DMS114 treated with DMSO at 0.1 percent for 48 hours (cell line): ENCODE measurements around the gene TSPAN17.
A peak's percentile ranks its signal among the peaks of the same experiment; 100 is the strongest.

Experiments
- DNase-seq: peaks from one replicate; lab custom pipeline; 2025; ENCODE audit not compliant: unreplicated experiment; lab: John Stamatoyannopoulos, UW

The TSPAN17 gene

GRCh38 chr5:176658817-176659511, 11.7 kb downstream of the TSPAN17 start:
- no peak for DNase-seq

- no peak for DNase-seq
Measured at GRCh38 chr5:176659512-176659839, 12.2 kb downstream of the TSPAN17 start.

- no peak for DNase-seq
Measured at GRCh38 chr5:176659860-176660461, 12.7 kb downstream of the TSPAN17 start.

- DNase-seq = no peak
Measured at GRCh38 chr5:176660530-176660859, 13.2 kb downstream of the TSPAN17 start.

DNA sequence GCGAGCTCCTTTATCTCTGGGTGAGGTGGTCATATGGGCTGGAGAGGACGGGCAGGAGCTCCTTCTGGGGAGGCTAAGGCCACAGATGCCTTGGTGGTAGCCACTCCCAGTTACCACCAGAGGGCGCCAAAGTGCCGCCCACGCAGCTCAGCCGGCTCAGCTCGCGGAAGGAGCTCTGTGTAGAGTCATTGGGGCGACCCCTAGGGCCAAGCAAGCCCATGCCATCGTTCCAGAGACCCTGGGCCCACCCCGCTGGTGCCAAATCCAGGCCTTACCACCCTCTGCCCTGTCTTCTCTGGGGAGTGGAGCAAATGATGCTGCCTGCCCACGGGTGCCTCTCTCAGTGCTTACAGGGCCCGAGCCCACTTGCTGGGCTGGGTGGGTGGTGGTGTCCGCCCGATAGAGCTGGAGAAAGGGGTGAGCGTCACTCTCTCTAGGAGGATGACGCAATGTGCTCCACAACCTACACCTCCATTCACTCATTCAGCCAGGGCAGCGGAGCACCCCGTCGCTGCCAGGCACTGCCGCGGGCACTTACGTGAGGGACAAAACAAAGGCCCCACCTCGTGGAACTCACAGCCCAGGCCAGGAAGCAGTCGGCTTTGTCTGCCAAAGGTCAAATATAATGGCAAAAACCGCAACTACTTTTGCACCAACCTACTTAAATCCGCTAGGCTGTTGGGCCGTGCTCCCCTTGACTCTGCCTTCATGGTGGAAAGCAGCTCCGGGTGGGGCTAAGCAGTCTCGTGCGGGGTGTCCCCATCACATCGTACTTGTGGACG, 13.8 kb downstream of the TSPAN17 start:
- peak; percentile 66 for DNase-seq

- no peak for DNase-seq
Measured at GRCh38 chr5:176661676-176662075, 14.4 kb downstream of the TSPAN17 start.

GRCh38 chr5:176662371-176663333, 15.4 kb downstream of the TSPAN17 start:
- DNase-seq = no peak

GRCh38 chr5:176663566-176663965, 16.3 kb downstream of the TSPAN17 start:
- no peak for DNase-seq

DNA sequence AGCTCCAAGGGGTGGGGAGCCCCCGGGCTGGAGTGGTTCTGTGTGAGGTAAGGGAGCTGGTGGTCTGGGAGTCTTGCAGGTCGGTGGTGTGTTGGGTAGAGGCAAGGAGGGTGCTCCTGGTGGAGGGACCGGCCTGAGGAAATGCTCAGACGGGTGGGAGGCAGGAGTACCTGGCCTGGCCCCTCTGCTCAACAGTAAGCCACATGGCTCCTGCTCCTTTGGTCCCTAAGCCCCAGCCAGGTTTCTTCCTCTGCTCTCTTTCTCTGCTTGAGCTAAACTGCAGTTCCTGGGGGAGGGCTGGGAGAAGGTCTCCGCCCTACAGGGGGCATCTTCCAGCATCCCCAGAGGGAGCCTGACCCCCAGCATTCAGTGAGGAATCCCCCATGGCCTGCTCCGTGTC, 17.2 kb downstream of the TSPAN17 start:
- no peak for DNase-seq

- no peak for DNase-seq
Measured at GRCh38 chr5:176664886-176665285, 17.6 kb downstream of the TSPAN17 start.

DNA sequence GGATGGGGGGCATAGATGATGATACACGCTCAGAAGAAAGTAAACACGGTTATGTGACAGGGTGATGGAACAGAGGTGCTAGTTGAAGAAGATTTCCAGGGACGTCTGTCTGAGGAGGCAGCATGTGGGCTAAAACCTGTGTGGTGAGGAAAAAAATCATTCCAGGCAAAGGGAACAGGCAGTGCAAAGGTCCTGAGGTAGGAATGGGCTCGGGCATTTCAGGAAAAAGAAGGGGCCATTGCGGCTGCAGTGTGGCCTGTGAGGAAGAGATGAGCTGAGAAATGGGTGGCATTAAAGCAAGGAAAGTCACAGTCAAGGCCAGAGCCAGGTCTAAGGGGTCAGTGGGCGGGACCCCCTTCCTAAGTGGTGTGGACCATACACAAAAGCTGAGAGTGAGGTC, 18.2 kb downstream of the TSPAN17 start:
- no peak for DNase-seq

GRCh38 chr5:176667637-176668036, 20.4 kb downstream of the TSPAN17 start:
- no peak for DNase-seq

DNA sequence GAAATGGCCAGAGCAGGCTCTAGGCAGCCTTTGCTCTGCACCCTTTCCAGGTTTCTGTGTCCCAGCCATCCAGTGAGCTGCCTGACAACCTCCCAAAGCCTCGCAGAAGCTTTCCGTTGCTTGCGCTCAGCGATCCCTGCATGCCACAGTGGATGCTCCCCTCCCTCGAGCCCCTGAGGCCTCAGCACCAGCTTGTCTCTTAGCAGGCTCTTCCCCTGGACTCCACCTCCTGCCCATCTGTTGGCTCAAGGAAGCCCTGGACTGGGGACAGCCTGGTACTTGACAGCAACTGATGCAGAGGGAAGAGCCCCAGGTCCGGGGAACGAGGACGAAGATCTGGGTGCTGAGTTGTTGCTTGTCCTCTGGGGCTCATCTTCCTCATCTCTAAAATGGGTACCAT, 23.2 kb downstream of the TSPAN17 start:
- no peak for DNase-seq

DNA sequence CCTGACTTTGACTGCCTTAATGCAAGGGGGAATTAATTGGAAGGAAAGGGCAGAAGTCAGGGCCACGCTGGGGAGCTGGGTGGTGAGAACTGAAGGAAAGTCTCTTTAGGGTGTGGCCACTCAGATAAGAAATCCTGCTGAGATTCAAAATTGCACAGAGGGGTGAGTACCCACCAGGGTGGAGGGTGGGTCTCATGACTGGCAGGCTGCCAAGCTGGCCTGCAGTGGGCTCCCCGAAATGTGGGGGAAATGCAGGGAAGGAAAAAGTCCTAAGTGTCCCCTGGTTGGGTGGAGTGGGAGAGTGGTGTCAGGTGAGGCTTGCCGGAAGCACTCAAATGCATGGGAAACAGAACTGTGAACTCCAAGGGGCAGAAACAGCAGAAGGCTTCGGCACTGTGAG, 24.1 kb downstream of the TSPAN17 start:
- DNase-seq = no peak

GRCh38 chr5:176671890-176672747, 24.8 kb downstream of the TSPAN17 start:
- no peak for DNase-seq

- no peak for DNase-seq
Measured at GRCh38 chr5:176673651-176674583, 26.6 kb downstream of the TSPAN17 start.

DNA sequence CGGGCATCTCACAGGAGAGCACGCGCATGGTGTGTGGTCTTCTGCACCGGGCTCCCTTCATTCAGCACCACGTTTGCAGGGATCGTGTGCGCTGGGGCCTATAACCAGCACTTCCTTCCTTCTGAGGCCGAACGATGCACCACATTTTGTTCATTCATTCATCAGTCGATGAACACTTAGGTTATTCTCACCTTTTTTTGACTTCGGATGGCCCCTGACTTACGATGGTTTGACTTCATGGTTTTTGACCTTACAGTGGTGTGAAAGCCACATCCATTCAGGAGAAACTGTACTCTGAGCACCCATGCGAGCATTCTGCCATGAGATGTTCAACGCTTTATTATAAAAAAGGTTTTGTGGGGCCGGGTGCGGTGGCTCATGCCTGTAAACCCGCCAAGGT, 27.5 kb downstream of the TSPAN17 start:
- no peak for DNase-seq

DNA sequence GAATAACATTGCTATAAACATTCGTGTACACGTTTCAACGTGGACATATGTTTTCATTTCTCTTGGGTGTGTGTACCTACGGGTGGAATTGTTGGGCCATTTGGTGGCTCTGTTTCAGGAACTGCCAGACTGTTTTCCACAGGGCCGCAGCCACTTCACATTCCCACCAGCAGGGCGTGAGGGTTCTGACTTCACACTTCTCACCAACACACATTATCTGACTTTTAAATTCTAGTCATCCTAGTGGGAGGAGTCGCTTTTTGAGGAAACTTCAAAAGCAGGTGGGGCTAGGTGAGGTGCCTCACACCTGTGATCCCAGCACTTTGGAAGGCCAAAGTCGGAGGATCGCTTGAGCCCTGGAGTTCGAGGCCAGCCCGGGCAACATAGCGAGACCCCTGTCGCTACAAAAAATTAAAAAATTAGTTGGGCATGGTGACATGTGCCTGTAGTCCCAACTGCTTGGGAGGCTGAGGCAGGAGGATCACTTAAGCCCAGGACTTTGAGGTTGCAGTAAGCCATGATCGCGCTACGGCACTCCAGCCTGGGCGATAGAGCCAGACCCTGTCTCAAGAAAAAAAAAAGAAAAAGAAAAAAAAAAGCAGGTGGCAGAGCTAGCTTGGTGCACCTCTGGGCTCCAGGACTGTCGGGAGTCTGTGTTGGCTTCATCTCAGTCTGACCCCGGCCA, 28.5 kb downstream of the TSPAN17 start:
- no peak for DNase-seq

GRCh38 chr5:176676361-176676824, 29.1 kb downstream of the TSPAN17 start:
- DNase-seq = no peak
